Lower leg skin (tissue), 4 donors: ENCODE measurements around the gene HAS3. TPM values are rescaled to one million over a fixed set of nuclear protein-coding genes. Genes with fewer than 3 reads are reported as not detected.
"Not testable (repeated sequence)": the region's sequence is repeated elsewhere in the genome, so short reads cannot be mapped to it uniquely, and the experiment has no call there.

ENCODE experiments used
- DNase-seq, 2 donors: peaks; one replicate each; pipeline ENCODE4 v3.0.0-alpha.2; 2019; ENCODE audit warnings: low spot score in 2 of 2
- H3K4me3 ChIP-seq: fragments of 200-600 bp; sonication (generic); 2 replicates; pipeline ENCODE4 v1.5.1; 2017; ENCODE audit warnings: mild to moderate bottlenecking, low read depth; ENCODE audit not compliant: poor library complexity, severe bottlenecking
- CTCF ChIP-seq, 3 donors: fragments of 450-650 bp; IDR thresholded peaks; one replicate each; pipeline ENCODE4 v1.5.1; 2016; ENCODE audit warnings: antibody characterized with exemption in 3 of 3, mild to moderate bottlenecking in 3 of 3, moderate library complexity in 2 of 3
- POLR2A ChIP-seq, 2 donors: fragments of 450-650 bp; IDR thresholded peaks; one replicate each; pipeline ENCODE4 v1.6.1; 2016 to 2017; ENCODE audit warnings: antibody characterized with exemption in 2 of 2, mild to moderate bottlenecking in 1 of 2, moderate library complexity in 1 of 2
- WGBS, 2 donors: methylation state at CpG; one replicate each; pipeline ENCODE4 v1.1.5; 2018; 5-methylcytosine and 5-hydroxymethylcytosine counted together
- intact Hi-C: fragments of 100-400 bp; cut with DNase I; formaldehyde crosslinking; loops from one replicate; pipeline ENCODE4 v1.15.0; 2023; ENCODE audit warnings: low total_unique reads
- total RNA-seq, 4 donors: library from RNA; depleted of rRNA; stranded (reverse); fragments of >200 nt; gene quantifications; one replicate each; pipeline ENCODE4 v1.1.0, GENCODE V29; 2016

The HAS3 gene
- total RNA-seq, 4 donors from 2014 or later: 3.5 to 7.5 (median 4.8) TPM

- no peak overlapping the region for H3K4me3 ChIP-seq
- no peak for DNase-seq
- TF ChIP-seq CTCF (IDR thresholded peaks at IDR 0.05) (no peak), POLR2A (IDR thresholded peaks at IDR 0.05) (no peak)
- WGBS, 2 donors: 76 to 77% methylated on average over 4 of the region's 4 CpGs
- intact Hi-C loops: no loop called here
These were observed 40.2 kb downstream of the HAS3 start for GRCh38 chr16:69145658-69146057.

GRCh38 chr16:69149621-69150020 is 44.2 kb downstream of the HAS3 start:
- intact Hi-C loops: loop anchor here (2.0 kb wide), 1 partner anchor 137 kb away; no protein-coding TSS in a partner anchor
- 70 to 75% methylated on average over 9 of the region's 9 CpGs for WGBS, 2 donors
- not testable (repeated sequence) for DNase-seq

GRCh38 chr16:69150146-69150865 is 44.9 kb downstream of the HAS3 start:
- 59 to 60% methylated on average over 16 of the region's 16 CpGs for WGBS, 2 donors
- peak in 1 of 2 donors; percentile 57 for DNase-seq
- TF ChIP-seq CTCF (IDR thresholded peaks at IDR 0.05): peak in 1 of 3 donors; percentile 40
- no peak for TF ChIP-seq POLR2A (IDR thresholded peaks at IDR 0.05)
- H3K4me3 ChIP-seq: no peak overlapping the region
- intact Hi-C loops: loop anchor here (2.0 kb wide), 1 partner anchor 136 kb away; no protein-coding TSS in a partner anchor

More at GRCh38 chr16:69149621-69150020, 44.2 kb downstream of the HAS3 start:
- not testable (repeated sequence) for H3K4me3 ChIP-seq

GRCh38 chr16:69157196-69157595 is 51.7 kb downstream of the HAS3 start:
- DNase-seq: no peak
- H3K4me3 ChIP-seq: no peak overlapping the region
- TF ChIP-seq POLR2A (IDR thresholded peaks at IDR 0.05): no peak
- no peak for TF ChIP-seq CTCF (IDR thresholded peaks at IDR 0.05)
- intact Hi-C loops: no loop called here
- WGBS, 2 donors: 83 to 88% methylated on average over 3 of the region's 3 CpGs

GRCh38 chr16:69160192-69160591 is 54.7 kb downstream of the HAS3 start:
- intact Hi-C loops: no loop called here
- H3K4me3 ChIP-seq: no peak overlapping the region
- TF ChIP-seq CTCF (IDR thresholded peaks at IDR 0.05) (no peak), POLR2A (IDR thresholded peaks at IDR 0.05) (no peak)
- DNase-seq: no peak
- WGBS, 2 donors: 78 to 100% methylated on average over 1 of the region's 1 CpG

- DNase-seq: peak in 1 of 2 donors; percentile 2
- H3K4me3 ChIP-seq: no peak overlapping the region
- TF ChIP-seq POLR2A (IDR thresholded peaks at IDR 0.05) (no peak), CTCF (IDR thresholded peaks at IDR 0.05) (no peak)
- intact Hi-C loops: no loop called here
- 91 to 94% methylated on average over 6 of the region's 6 CpGs for WGBS, 2 donors
These were observed 60.1 kb downstream of the HAS3 start for GRCh38 chr16:69165584-69165983.
